Measurements from ENCODE around the gene TPST1. TPM values are rescaled to one million over a fixed set of nuclear protein-coding genes. Genes with fewer than 3 reads are reported as not detected.
"Not testable (repeated sequence)": the region's sequence is repeated elsewhere in the genome, so short reads cannot be mapped to it uniquely, and the experiment has no call there.

TPST1 gene
- total RNA-seq, 1 experiment from 2014 or later: 15.9 TPM

- H4K91ac ChIP-seq (ENCODE audit: insufficient read length, low read depth, low read length): no peak overlapping the region
- no peak overlapping the region for H3K4ac ChIP-seq (ENCODE audit: low read depth, low read length)
- H3K9me3 ChIP-seq (ENCODE audit: control insufficient read depth, low read depth, low read length): no peaks in the 10 kb centered on the region
- H3K27me3 ChIP-seq (ENCODE audit: insufficient read depth, low read length): no peaks in the 10 kb centered on the region
- no peak overlapping the region for H3K14ac ChIP-seq (ENCODE audit: insufficient read depth, low read length)
- H3K27me3 Mint-ChIP-seq (ENCODE audit: low read depth): no peaks in the 10 kb centered on the region
- no peak overlapping the region for H2BK20ac ChIP-seq (ENCODE audit: low read depth, low read length, poor library complexity, severe bottlenecking)
- H2BK5ac ChIP-seq (ENCODE audit: insufficient read length, low read length): no peak overlapping the region
- no peak overlapping the region for H3K18ac ChIP-seq (ENCODE audit: insufficient read length, low read depth, low read length)
- no peak overlapping the region for H2AFZ ChIP-seq (ENCODE audit: low read length)
- no CpG with 5 or more reads among the region's 3 CpGs for WGBS (ENCODE audit: extremely low coverage, insufficient read length, low lambda C conversion rate)
- no peak overlapping the region for H3K27ac ChIP-seq (ENCODE audit: insufficient read length, low read depth, low read length)
- H3K4me1 ChIP-seq (ENCODE audit: insufficient read depth, low read length): no peaks in the 10 kb centered on the region
- no peak overlapping the region for H3K56ac ChIP-seq (ENCODE audit: insufficient read length, low read depth, low read length)
- no peaks in the 10 kb centered on the region for H3K79me2 ChIP-seq (ENCODE audit: insufficient read depth, low read length)
- no peak overlapping the region for H3K4me2 ChIP-seq (ENCODE audit: insufficient read depth, insufficient read length, low read length)
- no peak overlapping the region for H3K23ac ChIP-seq (ENCODE audit: insufficient read length, low read depth, low read length)
- H3K4me3 Mint-ChIP-seq: no peak overlapping the region
- no peak overlapping the region for H3K9ac ChIP-seq (ENCODE audit: extremely low read depth, insufficient read length, low read length)
- no peak overlapping the region for H2BK15ac ChIP-seq (ENCODE audit: low read depth, low read length)
- no peaks in the 10 kb centered on the region for H3K23me2 ChIP-seq (ENCODE audit: insufficient read length, low read depth, low read length, poor library complexity, severe bottlenecking)
- H2BK120ac ChIP-seq (ENCODE audit: low read depth, low read length, poor library complexity, severe bottlenecking): no peak overlapping the region
- DNase-seq: no peak
- H3K79me1 ChIP-seq (ENCODE audit: insufficient read depth, low read depth, low read length, poor library complexity, severe bottlenecking): no peaks in the 10 kb centered on the region
- no peaks in the 10 kb centered on the region for H3K9me3 Mint-ChIP-seq
- H4K5ac ChIP-seq (ENCODE audit: insufficient read length, low read depth, low read length): no peak overlapping the region
- H3K36me3 Mint-ChIP-seq (ENCODE audit: insufficient read depth in 1 of 3, low read depth in 3 of 3): peaks cover 8 to 26% (median 20%) of the 10 kb centered on the region in 3 experiments; a peak in 6 of 7 replicates
- H4K20me1 ChIP-seq (ENCODE audit: control insufficient read depth, insufficient read depth, insufficient read length): no peaks in the 10 kb centered on the region
- no peak overlapping the region for H3T11ph ChIP-seq (ENCODE audit: low read length)
- H3K27ac Mint-ChIP-seq: no peak overlapping the region
- TF ChIP-seq CTCF (conservative IDR thresholded peaks at IDR 0.05): no peak
- no peaks in the 10 kb centered on the region for H3K4me1 Mint-ChIP-seq
- no peak overlapping the region for H4K8ac ChIP-seq (replicated peaks; ENCODE audit: insufficient read length, low read depth, low read length)
- H2AK5ac ChIP-seq (ENCODE audit: insufficient read length, low read length): no peak overlapping the region
- H2BK12ac ChIP-seq (ENCODE audit: insufficient read length, low read depth, low read length): no peak overlapping the region
Measured at GRCh38 chr7:66400400-66400799, 195.3 kb downstream of the TPST1 start.

- not testable (repeated sequence) for H3K4ac ChIP-seq (ENCODE audit: low read depth, low read length); DNase-seq; H3K27ac ChIP-seq (ENCODE audit: insufficient read length, low read depth, low read length); H4K8ac ChIP-seq (replicated peaks; ENCODE audit: insufficient read length, low read depth, low read length); H3K4me3 Mint-ChIP-seq; H2BK15ac ChIP-seq (ENCODE audit: low read depth, low read length); H4K20me1 ChIP-seq (ENCODE audit: control insufficient read depth, insufficient read depth, insufficient read length); H3K23ac ChIP-seq (ENCODE audit: insufficient read length, low read depth, low read length); H2AFZ ChIP-seq (ENCODE audit: low read length); H3K9me3 Mint-ChIP-seq; H2BK20ac ChIP-seq (ENCODE audit: low read depth, low read length, poor library complexity, severe bottlenecking); H3K9me3 ChIP-seq (ENCODE audit: control insufficient read depth, low read depth, low read length); H4K5ac ChIP-seq (ENCODE audit: insufficient read length, low read depth, low read length); H3K14ac ChIP-seq (ENCODE audit: insufficient read depth, low read length); H4K91ac ChIP-seq (ENCODE audit: insufficient read length, low read depth, low read length); H3K4me2 ChIP-seq (ENCODE audit: insufficient read depth, insufficient read length, low read length); H3K4me1 Mint-ChIP-seq; H3K9ac ChIP-seq (ENCODE audit: extremely low read depth, insufficient read length, low read length); H3T11ph ChIP-seq (ENCODE audit: low read length); H3K56ac ChIP-seq (ENCODE audit: insufficient read length, low read depth, low read length); H3K27me3 ChIP-seq (ENCODE audit: insufficient read depth, low read length); H3K4me1 ChIP-seq (ENCODE audit: insufficient read depth, low read length); H3K18ac ChIP-seq (ENCODE audit: insufficient read length, low read depth, low read length); H3K23me2 ChIP-seq (ENCODE audit: insufficient read length, low read depth, low read length, poor library complexity, severe bottlenecking); H3K79me1 ChIP-seq (ENCODE audit: insufficient read depth, low read depth, low read length, poor library complexity, severe bottlenecking); H2BK12ac ChIP-seq (ENCODE audit: insufficient read length, low read depth, low read length); H2BK120ac ChIP-seq (ENCODE audit: low read depth, low read length, poor library complexity, severe bottlenecking); H2AK5ac ChIP-seq (ENCODE audit: insufficient read length, low read length); H2BK5ac ChIP-seq (ENCODE audit: insufficient read length, low read length); H3K27ac Mint-ChIP-seq; H3K79me2 ChIP-seq (ENCODE audit: insufficient read depth, low read length); H3K27me3 Mint-ChIP-seq (ENCODE audit: low read depth)
- peaks cover 6 to 21% (median 17%) of the 10 kb centered on the region in 3 experiments; a peak in 6 of 7 replicates for H3K36me3 Mint-ChIP-seq (ENCODE audit: insufficient read depth in 1 of 3, low read depth in 3 of 3)
- no CpG with 5 or more reads among the region's 4 CpGs for WGBS (ENCODE audit: extremely low coverage, insufficient read length, low lambda C conversion rate)
Measured at GRCh38 chr7:66401126-66401525, 196.0 kb downstream of the TPST1 start.
